ENCODE results near the gene NLRP4.

NLRP4 gene

GRCh38 chr19:55930996-55931515 lies 94.7 kb downstream of the NLRP4 start:
- FAIRE-seq (no peak), DNase-seq (ENCODE audit: insufficient read length, low spot score) (no peak)
- TF ChIP-seq CTCF (IDR thresholded peaks at IDR 0.05; ENCODE audit: insufficient read depth, missing control alignments), result no peak
